ENCODE measurements around the gene PTGER1. TPM values are rescaled to one million over a fixed set of nuclear protein-coding genes. Genes with fewer than 3 reads are reported as not detected.

The PTGER1 gene
- total RNA-seq, 1 experiment from 2014 or later: 2.2 TPM

DNA sequence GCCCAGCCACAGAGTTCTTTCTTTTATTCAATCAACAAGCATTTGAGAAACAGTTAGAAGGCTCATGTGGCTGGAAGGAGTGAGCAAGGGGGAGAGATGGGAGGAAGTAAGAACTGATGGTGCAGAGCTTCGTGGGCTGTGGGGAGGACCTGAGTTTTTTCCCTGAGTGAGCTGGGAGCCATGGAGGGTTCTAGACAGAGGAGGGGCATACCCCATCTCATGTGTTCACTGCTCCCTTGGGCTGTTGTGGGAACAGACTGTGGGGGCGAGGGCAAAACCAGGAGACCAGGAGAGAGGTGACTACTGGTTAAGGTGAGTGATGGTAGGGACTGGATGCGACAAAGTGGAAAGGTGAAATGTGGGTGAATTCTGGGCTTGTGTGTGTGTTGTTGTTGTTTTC, 44.4 kb downstream of the PTGER1 start:
- H3K27ac ChIP-seq (ENCODE audit: low read length): no peak overlapping the region
- TF ChIP-seq, protein P1, sequence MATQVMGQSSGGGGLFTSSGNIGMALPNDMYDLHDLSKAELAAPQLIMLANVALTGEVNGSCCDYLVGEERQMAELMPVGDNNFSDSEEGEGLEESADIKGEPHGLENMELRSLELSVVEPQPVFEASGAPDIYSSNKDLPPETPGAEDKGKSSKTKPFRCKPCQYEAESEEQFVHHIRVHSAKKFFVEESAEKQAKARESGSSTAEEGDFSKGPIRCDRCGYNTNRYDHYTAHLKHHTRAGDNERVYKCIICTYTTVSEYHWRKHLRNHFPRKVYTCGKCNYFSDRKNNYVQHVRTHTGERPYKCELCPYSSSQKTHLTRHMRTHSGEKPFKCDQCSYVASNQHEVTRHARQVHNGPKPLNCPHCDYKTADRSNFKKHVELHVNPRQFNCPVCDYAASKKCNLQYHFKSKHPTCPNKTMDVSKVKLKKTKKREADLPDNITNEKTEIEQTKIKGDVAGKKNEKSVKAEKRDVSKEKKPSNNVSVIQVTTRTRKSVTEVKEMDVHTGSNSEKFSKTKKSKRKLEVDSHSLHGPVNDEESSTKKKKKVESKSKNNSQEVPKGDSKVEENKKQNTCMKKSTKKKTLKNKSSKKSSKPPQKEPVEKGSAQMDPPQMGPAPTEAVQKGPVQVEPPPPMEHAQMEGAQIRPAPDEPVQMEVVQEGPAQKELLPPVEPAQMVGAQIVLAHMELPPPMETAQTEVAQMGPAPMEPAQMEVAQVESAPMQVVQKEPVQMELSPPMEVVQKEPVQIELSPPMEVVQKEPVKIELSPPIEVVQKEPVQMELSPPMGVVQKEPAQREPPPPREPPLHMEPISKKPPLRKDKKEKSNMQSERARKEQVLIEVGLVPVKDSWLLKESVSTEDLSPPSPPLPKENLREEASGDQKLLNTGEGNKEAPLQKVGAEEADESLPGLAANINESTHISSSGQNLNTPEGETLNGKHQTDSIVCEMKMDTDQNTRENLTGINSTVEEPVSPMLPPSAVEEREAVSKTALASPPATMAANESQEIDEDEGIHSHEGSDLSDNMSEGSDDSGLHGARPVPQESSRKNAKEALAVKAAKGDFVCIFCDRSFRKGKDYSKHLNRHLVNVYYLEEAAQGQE (IDR thresholded peaks at IDR 0.05; ENCODE audit: insufficient read depth in 1 of 2, low read depth in 2 of 2, low read length in 1 of 2): no peak
- TF ChIP-seq, protein P2, sequence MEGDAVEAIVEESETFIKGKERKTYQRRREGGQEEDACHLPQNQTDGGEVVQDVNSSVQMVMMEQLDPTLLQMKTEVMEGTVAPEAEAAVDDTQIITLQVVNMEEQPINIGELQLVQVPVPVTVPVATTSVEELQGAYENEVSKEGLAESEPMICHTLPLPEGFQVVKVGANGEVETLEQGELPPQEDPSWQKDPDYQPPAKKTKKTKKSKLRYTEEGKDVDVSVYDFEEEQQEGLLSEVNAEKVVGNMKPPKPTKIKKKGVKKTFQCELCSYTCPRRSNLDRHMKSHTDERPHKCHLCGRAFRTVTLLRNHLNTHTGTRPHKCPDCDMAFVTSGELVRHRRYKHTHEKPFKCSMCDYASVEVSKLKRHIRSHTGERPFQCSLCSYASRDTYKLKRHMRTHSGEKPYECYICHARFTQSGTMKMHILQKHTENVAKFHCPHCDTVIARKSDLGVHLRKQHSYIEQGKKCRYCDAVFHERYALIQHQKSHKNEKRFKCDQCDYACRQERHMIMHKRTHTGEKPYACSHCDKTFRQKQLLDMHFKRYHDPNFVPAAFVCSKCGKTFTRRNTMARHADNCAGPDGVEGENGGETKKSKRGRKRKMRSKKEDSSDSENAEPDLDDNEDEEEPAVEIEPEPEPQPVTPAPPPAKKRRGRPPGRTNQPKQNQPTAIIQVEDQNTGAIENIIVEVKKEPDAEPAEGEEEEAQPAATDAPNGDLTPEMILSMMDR (IDR thresholded peaks at IDR 0.05): no peak
- TF ChIP-seq TCF7L2 (IDR thresholded peaks at IDR 0.05; ENCODE audit: low read depth, low read length) (no peak), POLR2AphosphoS5 (IDR thresholded peaks at IDR 0.05; ENCODE audit: low read depth, low read length) (no peak), SIN3A (IDR thresholded peaks at IDR 0.05; ENCODE audit: borderline replicate concordance, insufficient read depth, low read depth, low read length) (no peak)
- no peaks in the 10 kb centered on the region for H3K9me3 ChIP-seq (ENCODE audit: control insufficient read depth, insufficient read depth, low read depth, low read length)
- H3K27me3 ChIP-seq (ENCODE audit: control insufficient read depth, insufficient read depth, low read length): no peaks in the 10 kb centered on the region
- H3K4me1 ChIP-seq (ENCODE audit: control insufficient read depth, insufficient read depth, low read length): peaks cover 8% of the 10 kb centered on the region
- no peak for DNase-seq (ENCODE audit: low read depth, low spot score)
- ChIA-PET POLR2A (interaction anchor here (0.7 kb wide), 1 partner anchor 20 kb away, joined by 6 read pairs; no protein-coding TSS in a partner anchor), CTCF (interaction anchor here (0.6 kb wide), 1 partner anchor 69 kb away, joined by 5 read pairs; no protein-coding TSS in a partner anchor)
- intact Hi-C loops (cut with micrococcal nuclease; ENCODE audit: unreplicated experiment) (no loop called here), in situ Hi-C loops (cut with HindIII; ENCODE audit: low pct_unique_long_range_greater_than_20kb, low sequenced_read_pairs) (no loop called here)
- no peaks in the 10 kb centered on the region for H3K36me3 ChIP-seq (ENCODE audit: control insufficient read depth, insufficient read depth, low read length)
- no peak for ATAC-seq
- BruUV-seq (replicated peaks): no TSS peak
- H3K4me3 ChIP-seq (ENCODE audit: low read depth in 2 of 2, low read length in 2 of 2): no peak overlapping the region

DNA sequence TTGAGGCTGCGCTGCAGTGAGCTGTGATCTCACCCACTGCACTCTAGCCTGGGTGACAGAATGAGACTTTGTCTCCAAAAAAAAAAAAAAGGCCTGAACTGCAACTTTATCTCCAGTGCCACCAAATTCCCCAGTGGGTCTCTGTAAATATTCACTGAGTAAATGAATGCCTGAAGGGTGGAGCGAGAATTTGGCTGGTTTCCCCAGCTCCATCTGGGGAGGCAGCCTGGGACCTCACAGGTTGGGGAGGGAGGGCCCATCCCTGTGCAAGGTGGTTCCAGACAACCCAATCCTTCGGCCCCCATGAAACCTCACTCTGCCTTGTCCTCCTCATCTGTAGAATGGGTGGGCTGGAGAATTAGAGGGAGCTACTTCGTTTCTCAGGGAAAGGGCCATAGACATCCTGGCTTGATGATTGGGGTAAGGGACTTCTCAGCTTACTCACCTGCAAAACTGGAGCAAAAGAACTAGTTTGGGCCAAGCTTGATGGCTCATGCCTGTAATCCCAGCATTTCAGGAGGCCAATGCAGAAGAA, 46.2 kb downstream of the PTGER1 start:
- intact Hi-C loops (cut with micrococcal nuclease; ENCODE audit: unreplicated experiment): no loop called here
- Histone ChIP-seq H3K4me3 (ENCODE audit: low read depth in 2 of 2, low read length in 2 of 2) (no peak overlapping the region), H3K27ac (ENCODE audit: low read length) (no peak overlapping the region), H3K27me3 (ENCODE audit: control insufficient read depth, insufficient read depth, low read length) (no peaks in the 10 kb centered on the region), H3K9me3 (ENCODE audit: control insufficient read depth, insufficient read depth, low read depth, low read length) (no peaks in the 10 kb centered on the region), H3K4me1 (ENCODE audit: control insufficient read depth, insufficient read depth, low read length) (no peaks in the 10 kb centered on the region), H3K36me3 (ENCODE audit: control insufficient read depth, insufficient read depth, low read length) (no peaks in the 10 kb centered on the region)
- ChIA-PET POLR2A (interaction anchor here (0.7 kb wide), 1 partner anchor 79 kb away, joined by 4 read pairs; no protein-coding TSS in a partner anchor), CTCF (no interaction called here)
- in situ Hi-C loops (cut with HindIII; ENCODE audit: low pct_unique_long_range_greater_than_20kb, low sequenced_read_pairs): no loop called here
- TF ChIP-seq SIN3A (IDR thresholded peaks at IDR 0.05; ENCODE audit: borderline replicate concordance, insufficient read depth, low read depth, low read length) (no peak), TCF7L2 (IDR thresholded peaks at IDR 0.05; ENCODE audit: low read depth, low read length) (no peak), POLR2AphosphoS5 (IDR thresholded peaks at IDR 0.05; ENCODE audit: low read depth, low read length) (no peak)
- TF ChIP-seq, protein P1 (IDR thresholded peaks at IDR 0.05; ENCODE audit: insufficient read depth in 1 of 2, low read depth in 2 of 2, low read length in 1 of 2): no peak
- TF ChIP-seq, protein P2 (IDR thresholded peaks at IDR 0.05): no peak
- DNase-seq (ENCODE audit: low read depth, low spot score) (no peak), ATAC-seq (no peak)
- no TSS peak for BruUV-seq (replicated peaks)
